Limb (tissue), 2 donors: ENCODE data around the gene SRPK2.

ENCODE experiments used
- DNase-seq, 2 donors: peaks; one replicate each; pipeline ENCODE4 v3.0.0-alpha.2; 2016; ENCODE audit errors: extremely low spot score in 2 of 2

SRPK2 gene

DNA sequence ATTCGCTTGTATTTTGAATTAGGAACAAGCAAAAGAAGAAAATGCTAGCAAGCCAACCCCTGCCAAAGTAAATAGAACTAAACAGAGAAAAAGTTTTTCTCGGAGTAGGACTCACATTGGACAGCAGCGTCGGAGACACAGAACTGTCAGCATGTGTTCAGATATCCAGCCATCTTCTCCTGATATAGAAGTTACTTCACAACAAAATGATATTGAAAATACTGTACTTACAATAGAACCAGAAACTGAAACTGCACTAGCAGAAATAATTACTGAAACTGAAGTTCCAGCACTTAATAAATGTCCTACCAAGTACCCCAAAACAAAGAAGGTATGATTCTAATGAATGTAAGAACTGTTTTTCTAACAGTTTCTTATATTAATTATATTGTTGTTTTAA lies 286.9 kb downstream of the SRPK2 start:
- DNase-seq, result no peak

DNA sequence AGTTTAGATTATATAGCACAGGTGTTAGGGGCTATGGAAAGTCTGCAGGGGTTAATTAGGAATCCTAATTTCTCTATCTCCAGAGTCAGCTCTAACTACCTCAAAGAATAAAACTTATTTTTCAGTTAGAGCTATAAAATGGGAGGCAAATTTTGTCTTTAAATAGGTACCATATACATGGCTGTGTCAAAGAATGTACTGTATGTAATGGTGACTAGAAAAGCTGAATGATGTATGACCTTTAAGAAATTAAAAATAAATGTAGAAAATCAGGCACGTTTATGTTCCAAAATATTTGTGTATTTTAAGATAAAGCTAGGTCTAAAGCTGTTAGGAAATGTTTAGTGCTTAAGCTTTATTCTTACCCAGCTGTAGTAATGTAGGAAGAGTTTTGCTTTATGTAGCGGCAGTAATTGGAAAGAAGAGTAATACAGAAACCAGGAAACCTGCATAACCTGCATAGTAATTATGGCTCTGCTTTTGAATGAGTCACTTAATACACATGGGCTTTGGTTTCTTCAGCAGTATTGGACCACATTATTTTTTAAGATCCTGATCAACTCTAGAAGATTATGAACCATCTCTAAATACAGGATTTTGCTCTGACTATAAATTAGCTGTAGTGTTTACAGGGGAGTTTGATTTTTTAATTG lies 289.7 kb downstream of the SRPK2 start:
- no peak for DNase-seq

DNA sequence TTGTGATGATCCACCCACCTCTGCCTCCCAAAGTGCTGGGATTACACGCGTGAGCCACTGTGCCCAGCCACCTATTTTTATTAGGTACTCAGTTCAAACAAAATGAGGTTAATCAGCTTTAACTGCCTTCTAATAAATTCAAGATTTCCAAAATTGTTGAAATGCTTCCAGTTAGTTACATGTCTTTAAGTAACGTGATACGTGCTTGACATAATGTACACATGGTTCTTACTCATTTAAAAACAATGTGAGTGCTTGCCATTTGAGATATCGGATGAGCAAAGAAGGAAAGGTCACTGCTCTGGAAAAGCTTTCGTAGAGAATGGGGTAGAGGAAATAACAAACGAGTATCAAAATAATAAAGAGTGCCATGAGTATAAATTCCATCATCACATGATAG lies 291.1 kb downstream of the SRPK2 start:
- no peak for DNase-seq

DNA sequence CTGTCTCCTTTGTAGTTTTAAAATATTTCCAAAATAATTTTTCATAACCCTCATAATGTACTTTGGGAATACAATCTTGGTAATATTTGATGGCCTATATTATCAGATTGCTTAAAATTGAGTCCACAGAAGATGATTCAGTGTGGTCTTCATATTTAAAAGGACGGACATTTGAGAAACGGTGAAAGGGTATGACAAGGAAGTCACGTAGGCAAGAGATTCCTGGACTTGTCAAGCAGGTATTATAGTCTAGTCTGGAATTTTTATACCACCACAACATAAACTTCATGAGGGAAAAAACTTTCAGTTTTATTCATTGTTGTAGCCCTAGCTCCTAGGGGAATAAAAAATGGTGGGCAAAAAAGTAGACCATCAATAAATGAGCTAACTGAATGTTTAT lies 292.4 kb downstream of the SRPK2 start:
- no peak for DNase-seq

DNA sequence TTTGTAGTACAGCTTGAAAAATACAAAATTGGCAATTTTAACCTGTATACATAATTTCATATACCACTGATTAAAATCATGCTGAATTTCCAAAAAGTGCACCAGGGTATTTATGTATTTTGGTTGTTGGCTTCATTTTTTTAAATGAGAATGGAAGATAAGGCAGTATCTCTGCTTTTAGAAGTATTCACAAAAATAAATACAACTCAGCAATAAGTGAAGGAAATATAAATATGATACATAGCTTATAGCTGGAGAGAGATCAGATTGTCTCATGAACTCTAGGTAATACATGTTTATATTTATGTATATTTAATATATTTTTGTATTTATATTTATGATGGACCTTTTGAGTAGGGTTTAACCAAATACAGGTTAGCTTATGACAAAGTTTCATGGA lies 293.8 kb downstream of the SRPK2 start:
- no peak for DNase-seq

DNA sequence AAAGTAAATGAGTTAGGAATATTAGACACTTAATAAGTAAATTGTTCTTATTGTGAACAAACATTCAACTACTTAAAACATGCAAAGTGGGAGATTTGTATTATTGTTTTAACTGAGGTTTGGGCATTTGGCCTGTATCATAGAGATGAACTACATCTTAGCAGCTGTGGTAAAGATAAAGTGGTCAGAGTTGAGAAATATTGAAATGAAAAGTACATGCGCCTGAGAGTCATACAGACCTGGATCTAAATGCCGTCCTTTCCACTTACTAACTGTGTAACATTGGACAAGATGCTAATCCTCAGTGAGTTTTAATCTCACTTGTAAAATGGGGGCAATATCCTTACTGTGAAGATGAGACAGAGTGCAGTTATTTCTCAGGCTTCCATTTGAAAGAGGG lies 300.3 kb downstream of the SRPK2 start:
- no peak for DNase-seq

DNA sequence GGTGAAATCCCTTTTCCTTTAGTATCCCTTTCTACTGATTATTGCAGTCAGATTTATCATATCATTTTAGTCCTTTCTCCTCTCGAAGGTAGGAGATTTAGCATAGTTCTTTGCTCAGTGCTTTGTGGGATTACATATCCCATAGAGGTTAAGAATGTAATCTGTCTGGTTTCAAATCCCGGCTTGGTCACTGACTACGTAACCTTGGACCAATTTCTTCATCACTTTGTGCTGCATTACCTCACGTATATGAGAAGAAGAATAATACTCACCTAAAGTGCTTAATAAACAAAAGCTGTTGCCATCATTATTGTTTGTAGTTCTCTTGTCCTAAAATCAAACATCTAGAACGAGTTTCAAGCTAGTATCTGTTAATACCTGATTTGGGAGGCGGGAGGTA lies 300.7 kb downstream of the SRPK2 start:
- DNase-seq, result no peak

DNA sequence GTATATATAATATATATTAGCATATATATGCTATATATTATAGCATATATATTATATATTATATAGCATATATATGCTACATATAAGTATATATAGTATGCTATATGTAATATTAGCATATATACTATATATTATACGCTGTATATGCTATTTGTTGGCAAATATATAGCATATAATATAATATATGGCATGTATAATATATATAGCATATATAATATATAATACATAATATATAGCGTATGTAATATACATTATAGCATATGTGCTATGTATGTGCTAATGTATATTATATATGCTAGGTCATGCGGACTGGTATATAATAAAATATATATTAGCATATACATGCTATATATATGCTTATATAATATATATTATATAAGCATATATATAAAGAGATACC lies 301.9 kb downstream of the SRPK2 start:
- no peak for DNase-seq

DNA sequence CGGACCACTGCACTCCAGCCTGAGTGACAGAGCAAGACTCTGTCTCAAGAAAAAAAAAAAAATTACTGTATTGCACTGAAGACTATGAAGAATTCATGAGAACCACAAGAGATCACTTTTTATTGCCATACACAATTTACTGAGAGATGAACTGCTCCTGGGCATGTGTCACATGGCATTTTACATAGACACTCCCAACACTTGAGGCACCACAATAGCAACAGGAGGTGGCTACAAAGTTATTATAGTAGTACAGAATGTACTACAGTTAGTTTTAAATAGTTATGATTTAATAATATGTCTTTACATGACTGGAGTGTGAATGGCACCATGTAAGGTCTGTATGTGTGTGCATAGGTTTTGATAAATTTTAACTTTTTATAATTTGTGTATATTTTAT lies 304.1 kb downstream of the SRPK2 start:
- no peak for DNase-seq

DNA sequence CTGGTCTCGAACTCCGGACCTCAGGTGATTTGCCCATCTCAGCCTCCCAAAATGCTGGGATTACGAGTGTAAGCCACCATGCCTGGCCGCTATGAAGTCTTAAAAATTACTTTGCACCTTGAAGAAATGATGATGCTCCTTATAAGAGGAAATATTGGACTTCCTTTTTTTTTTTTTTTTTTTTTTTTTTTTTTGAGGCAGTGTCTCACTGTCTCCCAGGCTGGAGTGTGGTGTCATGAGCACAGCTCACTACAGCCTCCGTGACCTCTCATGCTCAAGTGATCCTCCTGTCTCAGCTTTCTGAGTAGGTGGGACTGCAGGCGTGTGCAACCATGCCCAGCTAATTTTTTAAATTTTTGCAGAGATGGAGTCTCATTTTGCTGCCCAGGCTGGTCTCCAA lies 309.4 kb downstream of the SRPK2 start:
- DNase-seq, result no peak

DNA sequence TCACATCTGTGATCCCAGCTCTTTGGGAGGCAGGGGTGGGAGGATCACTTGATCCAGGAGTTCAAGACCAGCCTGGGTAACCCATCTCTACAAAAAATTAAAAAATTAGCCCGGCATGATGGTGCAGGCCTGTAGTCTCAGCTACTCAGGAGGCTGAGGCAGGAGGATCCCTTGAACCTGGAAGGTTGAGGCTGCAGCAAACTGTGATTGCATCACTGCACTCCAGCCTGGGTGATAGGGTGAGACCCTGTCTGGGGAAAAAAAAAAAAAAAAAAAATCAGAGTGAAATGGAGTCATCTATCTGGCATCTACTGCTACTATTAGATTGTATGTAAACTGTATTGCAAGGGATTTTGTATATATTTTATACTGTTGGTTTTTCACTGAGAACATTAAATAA lies 315.6 kb downstream of the SRPK2 start:
- DNase-seq, result no peak

DNA sequence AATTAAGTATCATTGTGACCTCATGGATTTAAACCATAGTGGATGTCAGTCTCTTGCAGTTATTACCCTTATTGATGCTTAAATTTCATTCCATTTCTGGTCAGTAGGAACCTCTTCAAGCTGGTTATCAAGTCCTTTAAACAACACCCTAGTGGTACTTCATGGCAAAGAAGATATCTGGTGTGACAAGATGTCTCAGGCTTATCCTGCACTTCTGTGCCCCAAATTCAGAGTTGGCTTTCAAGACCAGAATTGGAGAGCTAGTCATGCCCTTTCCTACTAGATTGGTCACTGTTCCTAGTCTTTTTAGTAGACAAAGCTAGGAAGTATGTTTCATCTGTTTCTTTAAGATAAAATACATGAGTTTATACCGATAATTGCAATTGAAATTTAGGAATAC lies 319.8 kb downstream of the SRPK2 start:
- no peak for DNase-seq

DNA sequence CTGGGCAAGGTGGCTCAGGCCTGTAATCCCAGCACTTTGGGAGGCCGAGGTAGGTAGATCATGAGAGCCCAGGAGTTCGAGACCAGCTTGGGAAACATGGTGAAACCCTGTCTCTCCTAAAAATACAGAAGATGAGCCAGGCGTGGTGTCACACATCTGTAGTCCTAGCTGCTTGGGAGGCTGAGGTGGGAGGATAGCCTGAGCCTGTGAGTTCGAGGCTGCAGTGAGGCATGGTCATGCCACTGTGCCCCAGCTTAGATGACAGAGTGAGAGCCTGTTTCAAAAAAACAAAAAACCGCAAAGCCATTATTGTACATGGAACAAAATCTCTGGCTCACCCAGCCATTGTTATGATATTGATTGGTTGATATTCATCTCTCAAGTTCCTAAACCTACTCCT lies 321.0 kb downstream of the SRPK2 start:
- DNase-seq, result no peak
